ENCODE results near the gene TMA16. TPM values are rescaled to one million over a fixed set of nuclear protein-coding genes. Genes with fewer than 3 reads are reported as not detected.

Gene TMA16
- total RNA-seq, 2 experiments from 2014 or later, result 45.1 to 46.7 TPM

DNA sequence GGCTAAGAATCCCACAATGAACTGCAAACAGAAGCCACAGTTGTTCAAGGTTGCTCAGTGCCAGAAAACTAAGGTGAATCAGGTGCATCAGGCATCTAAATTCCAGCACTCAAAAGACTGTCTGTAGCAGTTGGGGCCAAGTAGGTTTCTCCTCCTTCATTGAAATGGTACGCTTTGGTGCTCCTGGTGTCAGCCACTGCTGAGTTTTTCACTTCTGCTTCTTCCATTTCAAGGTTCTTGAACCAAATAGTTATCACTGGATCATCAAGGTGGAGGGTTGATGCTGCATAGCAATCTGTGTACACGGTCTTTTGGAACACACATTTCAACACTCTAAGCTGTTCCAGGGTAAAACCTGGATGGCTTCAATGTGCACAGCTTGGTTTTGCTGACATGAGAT, 74.4 kb downstream of the TMA16 start:
- Mint-ChIP-seq H3K4me1 (ENCODE audit: low read depth) (peaks cover 10% of the 10 kb centered on the region), H3K27me3 (ENCODE audit: low read depth) (no peaks in the 10 kb centered on the region), H3K27ac (no peak overlapping the region), H3K36me3 (ENCODE audit: low read depth) (no peaks in the 10 kb centered on the region), H3K4me3 (no peak overlapping the region), H3K9me3 (no peaks in the 10 kb centered on the region)
- intact Hi-C loops (cut with micrococcal nuclease), result no loop called here
- no peak for DNase-seq
- CTCF ChIA-PET, result interaction anchor here (1.4 kb wide), 1 partner anchor 21 kb away, joined by 4 read pairs; no protein-coding TSS in a partner anchor

Other genes with a start within 250 kb of the TMA16 start
- gene NPY1R, start 162.1 kb upstream of the TMA16 start, total RNA-seq, result not detected
- gene NPY5R, start 150.8 kb upstream of the TMA16 start, total RNA-seq, result not detected
- not detected for gene TKTL2, start 20.9 kb upstream of the TMA16 start, total RNA-seq

Data from activated naive CD4-positive, alpha-beta T cell treated with anti-CD3 and anti-CD28 coated beads for 36 hours (primary cell).